ENCODE data around the gene FRMPD4.

DNA sequence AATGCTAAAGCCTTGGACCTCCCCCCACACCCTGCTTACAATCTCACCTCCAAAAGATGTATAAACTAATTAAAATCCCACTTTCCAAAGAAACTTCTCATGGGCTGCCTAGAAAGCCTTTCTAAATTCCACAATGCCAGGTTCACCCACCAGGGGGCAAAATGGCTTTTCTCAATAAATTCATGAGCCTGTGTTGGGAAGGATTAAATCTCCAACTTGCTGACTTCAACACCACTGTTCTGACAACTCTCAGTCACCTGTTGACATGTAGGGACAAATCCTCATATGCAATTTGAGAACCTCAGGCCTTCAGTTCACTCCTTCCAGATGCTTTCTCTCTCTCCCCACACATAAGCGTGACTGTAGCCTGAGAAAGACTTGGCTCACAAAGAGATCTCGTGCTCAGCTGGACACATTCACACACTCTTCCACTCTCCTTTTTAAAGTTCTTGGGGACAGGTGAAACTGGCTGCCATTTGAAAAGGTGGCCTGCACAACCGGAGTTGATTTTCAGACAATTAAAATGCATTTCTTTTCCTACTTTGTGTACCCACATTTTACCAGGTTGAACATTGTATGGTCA is 564.3 kb downstream of the FRMPD4 start:
- TF ChIP-seq, protein P1, sequence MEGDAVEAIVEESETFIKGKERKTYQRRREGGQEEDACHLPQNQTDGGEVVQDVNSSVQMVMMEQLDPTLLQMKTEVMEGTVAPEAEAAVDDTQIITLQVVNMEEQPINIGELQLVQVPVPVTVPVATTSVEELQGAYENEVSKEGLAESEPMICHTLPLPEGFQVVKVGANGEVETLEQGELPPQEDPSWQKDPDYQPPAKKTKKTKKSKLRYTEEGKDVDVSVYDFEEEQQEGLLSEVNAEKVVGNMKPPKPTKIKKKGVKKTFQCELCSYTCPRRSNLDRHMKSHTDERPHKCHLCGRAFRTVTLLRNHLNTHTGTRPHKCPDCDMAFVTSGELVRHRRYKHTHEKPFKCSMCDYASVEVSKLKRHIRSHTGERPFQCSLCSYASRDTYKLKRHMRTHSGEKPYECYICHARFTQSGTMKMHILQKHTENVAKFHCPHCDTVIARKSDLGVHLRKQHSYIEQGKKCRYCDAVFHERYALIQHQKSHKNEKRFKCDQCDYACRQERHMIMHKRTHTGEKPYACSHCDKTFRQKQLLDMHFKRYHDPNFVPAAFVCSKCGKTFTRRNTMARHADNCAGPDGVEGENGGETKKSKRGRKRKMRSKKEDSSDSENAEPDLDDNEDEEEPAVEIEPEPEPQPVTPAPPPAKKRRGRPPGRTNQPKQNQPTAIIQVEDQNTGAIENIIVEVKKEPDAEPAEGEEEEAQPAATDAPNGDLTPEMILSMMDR (IDR thresholded peaks at IDR 0.05), result no peak
- TF ChIP-seq POLR2A (IDR thresholded peaks at IDR 0.05) (no peak), EP300 (IDR thresholded peaks at IDR 0.05) (no peak)
